Activated T-cell treated with anti-CD3 and anti-CD28 coated beads for 4 hours (primary cell): ENCODE results near the gene OR11H7.
"Not testable (repeated sequence)": the region's sequence is repeated elsewhere in the genome, so short reads cannot be mapped to it uniquely, and the experiment has no call there.

ENCODE experiments used
- DNase-seq: peaks from one replicate; pipeline ENCODE4 v3.0.0-alpha.2; 2020

The OR11H7 gene

GRCh38 chr14:20280265-20280664, 51.5 kb downstream of the OR11H7 start:
- not testable (repeated sequence) for DNase-seq
